EL (cell line): Measurements from ENCODE around the gene DLGAP4.

ENCODE experiments used
- DNase-seq: peaks from one replicate; pipeline ENCODE4 v3.0.0-alpha.2; 2016

The DLGAP4 gene

GRCh38 chr20:36305602-36306551, at the start of gene DLGAP4:
Gene DLGAP4, plus strand, starts transcription at chr20:36306339. Its CDS starts 125,379 bp downstream, at chr20:36431718.
- no peak for DNase-seq

GRCh38 chr20:36259177-36260061, 46.7 kb upstream of the DLGAP4 start:
- no peak for DNase-seq

- no peak for DNase-seq
These were observed 45.8 kb upstream of the DLGAP4 start for GRCh38 chr20:36260316-36260715.

GRCh38 chr20:36261389-36262105, 44.6 kb upstream of the DLGAP4 start:
- DNase-seq: no peak

- no peak for DNase-seq
These were observed 43.7 kb upstream of the DLGAP4 start for GRCh38 chr20:36262440-36262839.

GRCh38 chr20:36264426-36265246, 41.5 kb upstream of the DLGAP4 start:
- DNase-seq: no peak

GRCh38 chr20:36266189-36266588, 40.0 kb upstream of the DLGAP4 start:
- DNase-seq: no peak

GRCh38 chr20:36267605-36268381, 38.3 kb upstream of the DLGAP4 start:
- no peak for DNase-seq

- no peak for DNase-seq
These were observed 37.4 kb upstream of the DLGAP4 start for GRCh38 chr20:36268440-36269342.

GRCh38 chr20:36269507-36269906, 36.6 kb upstream of the DLGAP4 start:
- DNase-seq: no peak

- no peak for DNase-seq
These were observed 35.1 kb upstream of the DLGAP4 start for GRCh38 chr20:36270744-36271638.

GRCh38 chr20:36271639-36272546, 34.2 kb upstream of the DLGAP4 start:
- DNase-seq: no peak

GRCh38 chr20:36272547-36273220, 33.5 kb upstream of the DLGAP4 start:
- no peak for DNase-seq

GRCh38 chr20:36273414-36274180, 32.5 kb upstream of the DLGAP4 start:
- DNase-seq: peak; percentile 23

GRCh38 chr20:36274181-36274841, 31.8 kb upstream of the DLGAP4 start:
- DNase-seq: no peak

GRCh38 chr20:36275011-36275410, 31.1 kb upstream of the DLGAP4 start:
- no peak for DNase-seq
